Midbrain (tissue), 1 donor: Measurements from ENCODE around the gene ACO1.
"Not testable (repeated sequence)": the region's sequence is repeated elsewhere in the genome, so short reads cannot be mapped to it uniquely, and the experiment has no call there.

Experiments
- DNase-seq: peaks from one replicate; lab custom pipeline; 2025; lab: John Stamatoyannopoulos, UW

Gene ACO1

GRCh38 chr9:32384364-32385151, at the start of gene ACO1:
Gene ACO1, plus strand, starts transcription at chr9:32384643. Its CDS starts 20,864 bp downstream, at chr9:32405507.
- DNase-seq: peak; percentile 92

- no peak for DNase-seq
These were observed 49.2 kb upstream of the ACO1 start for GRCh38 chr9:32334916-32335895.

GRCh38 chr9:32339424-32339823, 45.0 kb upstream of the ACO1 start:
- DNase-seq: no peak

GRCh38 chr9:32340361-32340760, 44.1 kb upstream of the ACO1 start:
- DNase-seq: no peak

- no peak for DNase-seq
These were observed 39.8 kb upstream of the ACO1 start for GRCh38 chr9:32344551-32345182.

GRCh38 chr9:32345243-32345642, 39.2 kb upstream of the ACO1 start:
- DNase-seq: no peak

GRCh38 chr9:32347571-32347970, 36.9 kb upstream of the ACO1 start:
- no peak for DNase-seq

- DNase-seq: no peak
These were observed 36.2 kb upstream of the ACO1 start for GRCh38 chr9:32348106-32348695.

GRCh38 chr9:32349013-32349412, 35.4 kb upstream of the ACO1 start:
- no peak for DNase-seq

GRCh38 chr9:32350682-32351081, 33.8 kb upstream of the ACO1 start:
- peak; percentile 6 for DNase-seq

GRCh38 chr9:32351845-32352244, 32.6 kb upstream of the ACO1 start:
- no peak for DNase-seq

GRCh38 chr9:32353476-32353875, 31.0 kb upstream of the ACO1 start:
- not testable (repeated sequence) for DNase-seq

- DNase-seq: no peak
These were observed 25.0 kb upstream of the ACO1 start for GRCh38 chr9:32359452-32359851.

- DNase-seq: no peak
These were observed 23.3 kb upstream of the ACO1 start for GRCh38 chr9:32360983-32361673.

- no peak for DNase-seq
These were observed 13.2 kb upstream of the ACO1 start for GRCh38 chr9:32371279-32371678.

GRCh38 chr9:32371679-32372078, 12.8 kb upstream of the ACO1 start:
- DNase-seq: no peak

- no peak for DNase-seq
These were observed 8.2 kb upstream of the ACO1 start for GRCh38 chr9:32376285-32376684.

- peak; percentile 79 for DNase-seq
These were observed 5.9 kb upstream of the ACO1 start for GRCh38 chr9:32378496-32378895.

GRCh38 chr9:32378993-32379729, 5.3 kb upstream of the ACO1 start:
- DNase-seq: peak; percentile 74

- no peak for DNase-seq
These were observed 3.5 kb upstream of the ACO1 start for GRCh38 chr9:32380944-32381343.
